Retinal pigment epithelial cell (primary cell): ENCODE measurements around the gene IL1RL1.

Experiments used
- DNase-seq: peaks from one replicate; pipeline ENCODE4 v3.0.0-alpha.2; 2010; ENCODE audit warnings: low read depth
- H3K4me3 ChIP-seq: 2 replicates; pipeline ENCODE4 v1.5.1; 2011; ENCODE audit warnings: mild to moderate bottlenecking, low read length, control low read depth, moderate library complexity
- CTCF ChIP-seq: conservative IDR thresholded peaks from 2 replicates; pipeline ENCODE4 v1.5.1; 2011; ENCODE audit warnings: low read depth, low read length, control low read depth, inconsistent platforms

IL1RL1 gene

GRCh38 chr2:102401456-102401855 is 90.1 kb downstream of the IL1RL1 start:
- DNase-seq, result no peak
- TF ChIP-seq CTCF, result no peak
- H3K4me3 ChIP-seq, result no peak overlapping the region
